GM12875 (cell line): ENCODE results near the gene EFNA4.

Experiments used
- H3K4me3 ChIP-seq: one replicate; pipeline ENCODE4 v1.5.1; 2011; ENCODE audit warnings: low read depth, low read length, control low read depth
- CTCF ChIP-seq: IDR thresholded peaks from 2 replicates; pipeline ENCODE4 v1.5.1; 2011; ENCODE audit warnings: low read depth, mild to moderate bottlenecking, control low read depth, inconsistent platforms, low read length, moderate library complexity, borderline replicate concordance; ENCODE audit not compliant: insufficient read depth

EFNA4 gene

GRCh38 chr1:155077346-155077745 is 13.8 kb downstream of the EFNA4 start:
- TF ChIP-seq CTCF, result no peak
- no peak overlapping the region for H3K4me3 ChIP-seq

GRCh38 chr1:155077758-155078445 is 14.4 kb downstream of the EFNA4 start:
- no peak for TF ChIP-seq CTCF
- no peak overlapping the region for H3K4me3 ChIP-seq

- no peak for TF ChIP-seq CTCF
- H3K4me3 ChIP-seq, result peak within 1 kb of the TSS; percentile 32
Observed at GRCh38 chr1:155078469-155079209, 15.1 kb downstream of the EFNA4 start, which contains the start of gene EFNA3. Gene EFNA3 (plus strand): TSS chr1:155078837. CDS start chr1:155078942, 105 bp downstream.

- TF ChIP-seq CTCF, result no peak
Observed at GRCh38 chr1:155079210-155079486, 15.6 kb downstream of the EFNA4 start.

GRCh38 chr1:155079487-155080311 is 16.2 kb downstream of the EFNA4 start:
- H3K4me3 ChIP-seq, result peak overlapping the region; percentile 10

More at GRCh38 chr1:155079210-155079486, 15.6 kb downstream of the EFNA4 start:
- H3K4me3 ChIP-seq, result peak overlapping the region; percentile 10

More at GRCh38 chr1:155079487-155080311, 16.2 kb downstream of the EFNA4 start:
- no peak for TF ChIP-seq CTCF
